Right lobe of liver (tissue), 6 donors: ENCODE measurements around the gene GABRP. TPM values are rescaled to one million over a fixed set of nuclear protein-coding genes. Genes with fewer than 3 reads are reported as not detected.

Experiments used
- ATAC-seq, 4 donors: fragments of 200-7000 bp; cut with Tn5 transposase; one replicate each; pipeline ENCODE4 v1.9.1; 2020; ENCODE audit warnings: mild to moderate bottlenecking in 4 of 4, moderate library complexity in 4 of 4
- DNase-seq, 3 donors: peaks; one replicate each; pipeline ENCODE4 v3.0.0-alpha.2; 2020
- H3K27ac ChIP-seq, 3 donors: fragments of 200-600 bp; one replicate each; pipeline ENCODE4 v1.8.0; 2022
- H3K27me3 ChIP-seq, 2 donors: fragments of 200-600 bp; one replicate each; pipeline ENCODE4 v1.8.0; 2022
- H3K36me3 ChIP-seq, 4 donors: fragments of 200-600 bp; sonication (generic) in 1 of 4; one replicate each; pipeline versions ENCODE4 v1.5.1 to v1.8.0; 2017 to 2022; ENCODE audit warnings: control low read depth in 1 of 4
- H3K4me1 ChIP-seq, 4 donors: fragments of 200-600 bp; sonication (generic) in 1 of 4; one replicate each; pipeline versions ENCODE4 v1.5.1 to v1.8.0; 2017 to 2022; ENCODE audit warnings: control low read depth in 1 of 4
- H3K4me3 ChIP-seq, 3 donors: fragments of 200-600 bp; one replicate each; pipeline ENCODE4 v1.8.0; 2022
- H3K9me3 ChIP-seq, 4 donors: fragments of 200-600 bp; sonication (generic) in 1 of 4; one replicate each; pipeline versions ENCODE4 v1.5.1 to v1.8.0; 2017 to 2022; ENCODE audit warnings: control low read depth in 1 of 4
- POLR2A ChIP-seq: fragments of 450-650 bp; IDR thresholded peaks from one replicate; pipeline ENCODE4 v1.6.1; 2017; ENCODE audit warnings: antibody characterized with exemption, mild to moderate bottlenecking
- WGBS: methylation state at CpG from one replicate; pipeline ENCODE4 v1.1.6; 2018; ENCODE audit warnings: low coverage, low lambda C conversion rate; ENCODE audit not compliant: insufficient coverage; ENCODE audit errors: missing lambda C conversion rate; 5-methylcytosine and 5-hydroxymethylcytosine counted together
- intact Hi-C, 2 donors: fragments of 100-400 bp; cut with DNase I; formaldehyde crosslinking; loops; one replicate each; pipeline versions ENCODE4 v1.11.2 to v1.14.1; 2022
- total RNA-seq, 6 experiments: library from RNA; depleted of rRNA in 2 of 6; stranded (reverse); fragments of >200 nt in 2 of 6; fragmentation: NEBNext Ultra II Directional in 3 of 6; extraction: Animal tissue kit (Norgen Biotek cat#: 25700) in 3 of 6; gene quantifications; one replicate each; pipeline versions ENCODE4 v1.1.0 to v1.2.4, GENCODE V29; 2016 to 2023
- TF ChIP-seq, protein P1 (sequence below), 4 donors: fragments of 200-600 bp in 3 of 4; fragments of 450-650 bp in 1 of 4; IDR thresholded peaks; one replicate each; pipeline versions ENCODE4 v1.5.1 to v1.8.0; 2016 to 2022; ENCODE audit warnings: antibody characterized with exemption in 4 of 4, mild to moderate bottlenecking in 2 of 4
- donor health status: DM: no; HTN: yes; CAD: no.
- donor health status: DM: no; HTN: no; CAD: no.
- donor health status: DM: no; HTN: no; CAD: no.
- donor health status: DM: no; HTN: yes; CAD: no.
- donor health status: DM: no; HTN: yes; CAD: no.

GABRP gene
- total RNA-seq, 6 experiments from 2014 or later: 0.20 to 0.64 (median 0.39) TPM

- intact Hi-C loops: no loop called here
- ATAC-seq: no peak
These were observed 5.2 kb downstream of the GABRP start for GRCh38 chr5:170788626-170789304.

GRCh38 chr5:170791325-170791954, 7.9 kb downstream of the GABRP start:
- peak in 2 of 3 donors; percentile 55 to 62 for DNase-seq
- no peaks in the 10 kb centered on the region for H3K4me1 ChIP-seq
- H3K9me3 ChIP-seq: no peaks in the 10 kb centered on the region
- ATAC-seq: peak; percentile 37 to 84 (median 65)
- intact Hi-C loops: loop anchor here in 1 of 2 donors (5.0 kb wide), 1 partner anchor 49 kb away; no protein-coding TSS in a partner anchor
- 31% methylated on average over 7 of the region's 7 CpGs for WGBS
- no peak overlapping the region for H3K27ac ChIP-seq
- H3K36me3 ChIP-seq: no peaks in the 10 kb centered on the region
- H3K4me3 ChIP-seq: no peak overlapping the region
- no peaks in the 10 kb centered on the region for H3K27me3 ChIP-seq
- TF ChIP-seq POLR2A: no peak
- TF ChIP-seq, protein P1, sequence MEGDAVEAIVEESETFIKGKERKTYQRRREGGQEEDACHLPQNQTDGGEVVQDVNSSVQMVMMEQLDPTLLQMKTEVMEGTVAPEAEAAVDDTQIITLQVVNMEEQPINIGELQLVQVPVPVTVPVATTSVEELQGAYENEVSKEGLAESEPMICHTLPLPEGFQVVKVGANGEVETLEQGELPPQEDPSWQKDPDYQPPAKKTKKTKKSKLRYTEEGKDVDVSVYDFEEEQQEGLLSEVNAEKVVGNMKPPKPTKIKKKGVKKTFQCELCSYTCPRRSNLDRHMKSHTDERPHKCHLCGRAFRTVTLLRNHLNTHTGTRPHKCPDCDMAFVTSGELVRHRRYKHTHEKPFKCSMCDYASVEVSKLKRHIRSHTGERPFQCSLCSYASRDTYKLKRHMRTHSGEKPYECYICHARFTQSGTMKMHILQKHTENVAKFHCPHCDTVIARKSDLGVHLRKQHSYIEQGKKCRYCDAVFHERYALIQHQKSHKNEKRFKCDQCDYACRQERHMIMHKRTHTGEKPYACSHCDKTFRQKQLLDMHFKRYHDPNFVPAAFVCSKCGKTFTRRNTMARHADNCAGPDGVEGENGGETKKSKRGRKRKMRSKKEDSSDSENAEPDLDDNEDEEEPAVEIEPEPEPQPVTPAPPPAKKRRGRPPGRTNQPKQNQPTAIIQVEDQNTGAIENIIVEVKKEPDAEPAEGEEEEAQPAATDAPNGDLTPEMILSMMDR (IDR thresholded peaks at IDR 0.05): peak; percentile 39 to 61 (median 47)

More at GRCh38 chr5:170788626-170789304, 5.2 kb downstream of the GABRP start:
- no peak overlapping the region for H3K4me3 ChIP-seq
- no peaks in the 10 kb centered on the region for H3K36me3 ChIP-seq
- 65% methylated on average over 10 of the region's 11 CpGs for WGBS
- no peak for DNase-seq
- H3K9me3 ChIP-seq: no peaks in the 10 kb centered on the region
- TF ChIP-seq, protein P1 (IDR thresholded peaks at IDR 0.05): no peak
- no peak for TF ChIP-seq POLR2A
- no peak overlapping the region for H3K27ac ChIP-seq
- no peaks in the 10 kb centered on the region for H3K4me1 ChIP-seq
- H3K27me3 ChIP-seq: no peaks in the 10 kb centered on the region

GRCh38 chr5:170792878-170793277, 9.4 kb downstream of the GABRP start:
- WGBS: 49% methylated on average over 7 of the region's 8 CpGs
- Histone ChIP-seq H3K36me3 (no peaks in the 10 kb centered on the region), H3K4me1 (no peaks in the 10 kb centered on the region), H3K27me3 (no peaks in the 10 kb centered on the region), H3K9me3 (no peaks in the 10 kb centered on the region), H3K4me3 (no peak overlapping the region), H3K27ac (no peak overlapping the region)
- peak in 1 of 4 donors; percentile 69 for ATAC-seq
- no peak for TF ChIP-seq POLR2A
- TF ChIP-seq, protein P1 (IDR thresholded peaks at IDR 0.05): no peak
- DNase-seq: no peak
- intact Hi-C loops: loop anchor here in 1 of 2 donors (5.0 kb wide), 1 partner anchor 51 kb away; no protein-coding TSS in a partner anchor

- 96% methylated on average over 3 of the region's 10 CpGs for WGBS
- ATAC-seq (no peak), DNase-seq (no peak)
- intact Hi-C loops: no loop called here
- H3K27ac ChIP-seq: no peak overlapping the region
- H3K27me3 ChIP-seq: no peaks in the 10 kb centered on the region
- no peaks in the 10 kb centered on the region for H3K36me3 ChIP-seq
- H3K4me1 ChIP-seq: no peaks in the 10 kb centered on the region
- H3K4me3 ChIP-seq: no peak overlapping the region
- no peaks in the 10 kb centered on the region for H3K9me3 ChIP-seq
- TF ChIP-seq POLR2A: no peak
- TF ChIP-seq, protein P1 (IDR thresholded peaks at IDR 0.05): no peak
These were observed 11.6 kb downstream of the GABRP start for GRCh38 chr5:170795154-170795553.
